Activated CD4-positive, CD25-positive, alpha-beta regulatory T cell treated with anti-CD3 and anti-CD28 coated beads, Interleukin-2, amount 50 U/mL, for 72 hours (primary cell): ENCODE data around the gene ZNF512B.
"Not testable (repeated sequence)": the region's sequence is repeated elsewhere in the genome, so short reads cannot be mapped to it uniquely, and the experiment has no call there.

Experiments used
- DNase-seq: peaks from one replicate; pipeline ENCODE4 v3.0.0; 2021

The ZNF512B gene, protein sequence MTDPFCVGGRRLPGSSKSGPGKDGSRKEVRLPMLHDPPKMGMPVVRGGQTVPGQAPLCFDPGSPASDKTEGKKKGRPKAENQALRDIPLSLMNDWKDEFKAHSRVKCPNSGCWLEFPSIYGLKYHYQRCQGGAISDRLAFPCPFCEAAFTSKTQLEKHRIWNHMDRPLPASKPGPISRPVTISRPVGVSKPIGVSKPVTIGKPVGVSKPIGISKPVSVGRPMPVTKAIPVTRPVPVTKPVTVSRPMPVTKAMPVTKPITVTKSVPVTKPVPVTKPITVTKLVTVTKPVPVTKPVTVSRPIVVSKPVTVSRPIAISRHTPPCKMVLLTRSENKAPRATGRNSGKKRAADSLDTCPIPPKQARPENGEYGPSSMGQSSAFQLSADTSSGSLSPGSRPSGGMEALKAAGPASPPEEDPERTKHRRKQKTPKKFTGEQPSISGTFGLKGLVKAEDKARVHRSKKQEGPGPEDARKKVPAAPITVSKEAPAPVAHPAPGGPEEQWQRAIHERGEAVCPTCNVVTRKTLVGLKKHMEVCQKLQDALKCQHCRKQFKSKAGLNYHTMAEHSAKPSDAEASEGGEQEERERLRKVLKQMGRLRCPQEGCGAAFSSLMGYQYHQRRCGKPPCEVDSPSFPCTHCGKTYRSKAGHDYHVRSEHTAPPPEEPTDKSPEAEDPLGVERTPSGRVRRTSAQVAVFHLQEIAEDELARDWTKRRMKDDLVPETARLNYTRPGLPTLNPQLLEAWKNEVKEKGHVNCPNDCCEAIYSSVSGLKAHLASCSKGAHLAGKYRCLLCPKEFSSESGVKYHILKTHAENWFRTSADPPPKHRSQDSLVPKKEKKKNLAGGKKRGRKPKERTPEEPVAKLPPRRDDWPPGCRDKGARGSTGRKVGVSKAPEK

DNA sequence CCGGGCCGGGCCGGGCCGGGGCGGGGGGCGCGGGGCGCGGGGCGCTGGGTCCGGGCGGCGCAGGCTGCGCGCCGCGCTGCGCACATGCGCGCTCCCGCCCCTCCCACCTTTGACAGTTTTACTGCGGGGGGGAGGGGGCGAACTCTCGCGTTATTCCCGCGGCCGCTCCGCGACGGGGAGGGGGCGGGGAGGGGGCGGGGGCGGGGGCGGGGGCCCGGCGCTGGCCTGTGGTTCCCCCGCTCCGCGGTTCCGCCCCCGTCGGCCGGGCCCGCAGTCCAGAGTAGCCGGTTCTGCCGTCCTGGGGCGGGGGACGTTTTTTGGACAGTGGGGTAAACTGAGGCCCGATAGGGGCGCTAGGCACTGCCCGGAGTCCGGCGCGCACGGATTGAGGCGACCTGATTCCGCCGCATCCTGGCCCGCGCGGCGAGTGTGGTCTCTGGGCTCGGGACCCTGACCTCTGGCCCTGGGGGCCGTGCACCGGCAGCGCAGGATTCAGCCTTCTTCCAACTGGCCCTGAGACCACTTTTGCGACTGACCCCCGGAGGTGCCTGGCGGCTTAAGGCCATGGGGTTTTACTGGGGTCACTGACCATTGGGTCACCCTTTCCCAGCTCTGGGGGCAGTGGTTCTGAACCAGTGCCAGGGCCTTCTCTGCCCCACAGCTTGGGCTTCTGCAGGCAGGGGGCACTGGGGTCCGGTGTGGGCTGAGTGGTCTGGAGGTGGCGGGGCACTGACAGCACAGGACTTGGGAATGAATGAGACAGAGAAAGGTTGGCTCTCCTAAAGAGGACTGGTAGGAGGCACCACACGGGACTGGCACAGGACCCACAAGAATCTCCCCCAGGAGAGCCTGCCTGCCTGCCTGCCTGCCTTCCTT, at the start of gene ZNF512B:
Gene ZNF512B, minus strand, starts transcription at position 93 of the 876 bp plus-strand sequence. CDS start 1,980 bp downstream, outside the sequence.
- DNase-seq, result peak; percentile 70

DNA sequence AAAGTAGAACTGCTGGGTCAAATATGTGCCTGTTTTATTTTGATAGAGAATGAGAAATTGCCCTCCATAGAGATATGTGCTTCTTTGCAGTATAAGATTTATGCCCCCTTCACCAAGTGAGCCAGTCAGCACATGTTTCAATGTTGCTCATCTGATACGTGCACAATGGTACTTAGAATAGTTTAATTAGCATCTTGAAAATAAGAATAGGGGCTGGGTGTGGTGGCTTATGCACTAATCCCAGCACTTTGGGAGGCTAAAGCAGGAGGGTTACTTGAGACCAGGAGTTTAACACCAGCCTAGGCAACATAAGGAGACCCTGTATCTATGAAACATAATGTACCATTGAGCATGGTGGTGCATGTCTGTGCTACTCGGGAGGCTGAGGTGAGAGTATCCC, 45.9 kb upstream of the ZNF512B start:
- no peak for DNase-seq

DNA sequence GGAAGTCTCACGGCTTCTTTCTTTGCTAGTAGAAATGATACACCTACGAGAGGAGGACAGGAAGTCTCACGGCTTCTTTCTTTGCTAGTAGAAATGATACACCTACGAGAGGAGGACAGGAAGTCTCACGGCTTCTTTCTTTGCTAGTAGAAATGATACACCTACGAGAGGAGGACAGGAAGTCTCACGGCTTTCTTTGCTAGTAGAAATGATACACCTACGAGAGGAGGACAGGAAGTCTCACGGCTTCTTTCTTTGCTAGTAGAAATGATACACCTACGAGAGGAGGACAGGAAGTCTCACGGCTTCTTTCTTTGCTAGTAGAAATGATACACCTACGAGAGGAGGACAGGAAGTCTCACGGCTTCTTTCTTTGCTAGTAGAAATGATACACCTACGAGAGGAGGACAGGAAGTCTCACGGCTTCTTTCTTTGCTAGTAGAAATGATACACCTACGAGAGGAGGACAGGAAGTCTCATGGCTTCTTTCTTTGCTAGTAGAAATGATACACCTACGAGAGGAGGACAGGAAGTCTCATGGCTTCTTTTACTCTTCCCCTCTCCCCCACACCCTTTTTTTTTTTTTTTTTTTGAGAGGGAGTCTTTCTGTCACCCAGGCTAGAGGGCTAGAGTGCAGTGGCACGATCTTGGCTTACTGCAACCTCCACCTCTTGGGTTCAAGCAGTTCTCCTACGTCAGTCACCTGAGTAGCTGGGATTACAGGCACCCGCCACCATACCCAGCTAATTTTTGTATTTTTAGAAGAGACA, 42.8 kb upstream of the ZNF512B start:
- not testable (repeated sequence) for DNase-seq

DNA sequence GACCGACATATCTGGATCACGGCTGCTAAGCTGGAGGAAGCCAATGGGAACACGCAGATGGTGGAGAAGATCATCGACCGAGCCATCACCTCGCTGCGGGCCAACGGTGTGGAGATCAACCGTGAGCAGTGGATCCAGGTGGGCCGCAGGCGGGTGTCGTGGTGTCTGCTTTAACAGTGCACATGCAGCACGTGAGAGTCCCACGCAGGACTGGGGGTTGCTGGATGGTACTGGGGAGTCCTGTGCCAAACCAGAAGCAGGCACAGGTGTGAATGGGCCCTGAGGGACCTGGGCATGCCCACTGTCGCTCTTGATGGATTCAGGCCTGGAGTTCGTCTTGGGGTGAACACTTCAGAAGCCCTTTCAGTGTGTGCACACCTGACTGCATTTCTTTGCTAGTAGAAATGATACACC, 41.6 kb upstream of the ZNF512B start:
- no peak for DNase-seq

DNA sequence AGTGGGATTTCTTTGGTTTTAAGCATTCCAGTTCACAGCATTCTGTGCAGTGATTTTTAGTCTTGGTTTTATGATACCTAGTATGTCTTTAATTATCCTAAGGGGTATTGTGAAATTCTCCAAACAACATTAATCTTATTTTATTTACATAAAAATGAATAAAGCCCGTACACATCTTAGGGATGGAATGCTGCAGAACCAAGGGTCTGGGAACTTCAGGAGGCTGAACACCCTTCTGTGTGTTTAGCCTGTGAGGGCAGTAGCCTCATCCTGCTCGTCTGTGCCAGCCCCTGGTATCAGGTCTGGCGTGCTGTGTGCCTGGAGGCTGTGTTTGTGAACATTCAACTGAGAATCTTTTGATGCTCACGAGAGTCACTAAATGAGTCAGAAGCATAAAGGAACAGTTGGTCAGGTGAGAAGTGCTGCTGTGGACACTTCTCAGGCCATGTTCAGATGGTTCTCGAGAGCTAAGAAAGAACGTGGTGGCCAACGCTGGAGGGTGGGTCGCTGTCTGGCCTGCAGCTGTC, 41.0 kb upstream of the ZNF512B start:
- DNase-seq, result no peak

DNA sequence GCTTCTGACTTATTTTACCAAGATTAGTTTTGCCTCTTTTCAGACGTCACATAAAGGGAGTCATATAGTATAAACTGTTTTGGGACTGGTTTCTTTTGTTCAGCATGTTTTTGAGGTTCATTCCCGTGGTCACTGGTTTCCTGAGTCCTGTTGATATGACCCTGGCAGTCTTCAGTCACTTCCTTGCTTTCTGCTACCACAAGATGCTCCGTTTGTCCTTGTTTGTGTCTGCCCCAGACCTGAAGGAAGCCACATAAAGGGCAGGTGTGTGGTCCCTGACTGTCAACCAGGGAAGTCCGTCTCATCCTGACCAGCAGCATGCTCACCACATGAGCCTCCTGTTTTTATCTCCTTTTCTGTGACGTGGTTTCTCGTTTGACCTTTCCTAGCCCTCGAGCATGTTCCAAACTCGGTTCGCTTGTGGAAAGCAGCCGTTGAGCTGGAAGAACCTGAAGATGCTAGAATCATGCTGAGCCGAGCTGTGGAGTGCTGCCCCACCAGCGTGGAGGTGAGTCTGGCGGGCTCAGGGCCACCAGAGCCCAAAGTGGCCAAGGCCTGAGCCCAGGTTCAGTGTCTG, 40.2 kb upstream of the ZNF512B start:
- no peak for DNase-seq

DNA sequence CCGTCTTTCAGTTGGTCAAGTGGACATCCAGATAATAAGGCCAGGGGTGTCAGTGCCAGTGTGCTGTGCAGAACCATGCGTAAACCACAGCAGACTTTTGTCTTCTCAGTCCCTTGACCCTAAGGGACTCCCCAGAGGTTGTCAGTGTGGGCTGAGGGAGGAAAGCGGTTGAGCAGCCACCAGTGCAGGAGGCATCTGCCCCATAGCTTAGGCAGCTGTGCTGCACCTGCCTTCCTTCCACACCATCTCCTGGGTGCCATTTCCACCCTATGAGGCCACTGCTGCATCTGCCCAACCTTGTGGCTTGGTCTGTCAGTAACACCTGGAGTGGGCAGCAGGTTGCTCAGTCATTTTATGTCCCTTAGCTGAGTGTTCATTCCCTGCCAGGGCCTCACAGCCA, 37.2 kb upstream of the ZNF512B start:
- DNase-seq, result no peak

DNA sequence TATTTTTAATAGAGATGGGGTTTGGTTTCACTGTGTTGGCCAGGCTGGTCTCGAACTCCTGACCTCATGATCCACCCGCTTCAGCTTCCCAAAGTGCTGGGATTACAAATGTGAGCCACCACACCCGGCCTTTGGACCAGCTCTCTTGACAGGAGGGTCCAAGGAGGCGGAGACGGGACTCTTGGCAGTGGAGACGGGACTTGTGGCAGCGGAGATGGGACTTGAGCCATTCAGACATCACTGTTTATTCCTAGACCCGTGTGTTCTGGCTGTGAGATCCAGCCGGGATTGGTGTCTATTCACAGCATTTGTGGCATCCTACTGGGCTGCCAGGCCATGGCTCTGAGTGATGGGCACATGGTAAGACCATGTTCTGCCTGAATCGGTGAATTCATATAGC, 36.8 kb upstream of the ZNF512B start:
- DNase-seq, result no peak

DNA sequence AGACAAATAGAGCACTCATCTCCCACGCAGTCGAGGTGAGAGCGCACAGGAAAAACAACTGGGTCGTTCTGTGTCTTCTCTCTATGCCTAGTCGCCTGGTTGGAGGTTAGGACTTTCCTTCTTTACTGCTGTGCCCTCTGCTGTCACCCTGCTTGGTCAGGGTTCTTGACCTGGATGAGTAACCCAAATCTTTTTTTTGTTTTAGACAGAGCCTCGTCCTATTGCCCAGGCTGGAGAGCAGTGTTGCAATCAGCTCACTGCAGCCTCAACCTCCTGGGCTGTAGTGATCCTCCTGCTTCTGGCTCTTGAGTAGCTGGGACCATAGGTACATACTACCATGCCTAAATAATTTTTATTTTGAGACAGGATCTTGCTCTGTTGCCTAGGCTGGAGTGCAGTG, 35.7 kb upstream of the ZNF512B start:
- DNase-seq, result no peak

DNA sequence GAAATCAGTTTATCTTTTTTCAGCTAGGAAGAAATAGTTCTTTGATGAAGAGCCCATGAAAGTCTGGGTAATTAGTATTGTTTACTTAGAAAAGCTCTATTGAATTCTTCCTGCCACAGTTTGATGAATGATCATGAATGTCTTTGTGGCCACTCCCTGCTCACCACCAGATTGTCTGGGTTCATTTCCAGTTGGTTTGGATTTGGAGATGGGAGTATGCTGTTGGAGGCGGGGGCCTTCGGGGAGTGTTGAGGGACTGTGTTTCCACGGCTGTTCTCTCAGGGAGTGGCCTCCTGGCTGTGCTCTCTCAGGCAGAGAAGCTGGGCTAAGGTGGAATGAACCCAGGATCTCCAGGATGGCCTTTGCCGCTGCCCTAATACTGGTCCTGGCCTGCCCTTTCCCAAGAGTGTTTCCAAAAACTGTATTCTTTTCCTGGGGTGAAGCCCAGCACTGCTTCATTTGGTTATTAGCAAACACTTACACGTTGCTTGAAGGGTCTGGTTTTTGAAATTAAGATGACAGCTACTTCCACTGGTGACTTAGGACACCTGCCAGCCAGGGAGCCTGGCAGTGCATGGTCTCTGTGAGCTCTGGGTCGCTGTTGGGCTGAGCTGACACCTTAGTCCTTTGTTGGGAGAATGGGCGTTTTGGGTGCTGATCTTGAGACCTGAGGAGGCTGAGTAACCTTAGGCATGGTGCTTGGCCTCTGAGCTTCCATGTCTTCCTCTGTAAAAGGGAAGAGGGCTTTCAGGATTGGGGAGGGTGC, 34.4 kb upstream of the ZNF512B start:
- DNase-seq, result no peak

DNA sequence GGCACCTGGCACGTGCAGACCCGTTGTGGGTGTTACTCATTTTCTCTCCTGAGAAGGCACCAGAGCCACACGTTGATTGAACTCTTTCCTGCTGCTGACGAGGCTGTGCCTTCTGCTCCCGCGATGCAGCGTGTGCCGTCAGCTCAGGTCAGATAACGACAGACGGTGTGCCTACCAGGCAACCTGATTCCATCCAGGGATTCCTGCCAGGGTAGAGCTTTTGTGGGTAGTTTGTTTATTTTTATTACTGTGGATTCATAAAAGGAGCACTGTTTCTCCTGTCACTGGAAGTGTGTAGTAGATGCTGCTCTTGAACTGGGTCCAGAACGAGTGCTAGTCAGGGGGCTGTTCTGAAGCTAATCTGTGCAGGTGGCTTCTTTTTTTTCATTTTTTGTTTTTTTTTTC, 31.9 kb upstream of the ZNF512B start:
- DNase-seq, result no peak

DNA sequence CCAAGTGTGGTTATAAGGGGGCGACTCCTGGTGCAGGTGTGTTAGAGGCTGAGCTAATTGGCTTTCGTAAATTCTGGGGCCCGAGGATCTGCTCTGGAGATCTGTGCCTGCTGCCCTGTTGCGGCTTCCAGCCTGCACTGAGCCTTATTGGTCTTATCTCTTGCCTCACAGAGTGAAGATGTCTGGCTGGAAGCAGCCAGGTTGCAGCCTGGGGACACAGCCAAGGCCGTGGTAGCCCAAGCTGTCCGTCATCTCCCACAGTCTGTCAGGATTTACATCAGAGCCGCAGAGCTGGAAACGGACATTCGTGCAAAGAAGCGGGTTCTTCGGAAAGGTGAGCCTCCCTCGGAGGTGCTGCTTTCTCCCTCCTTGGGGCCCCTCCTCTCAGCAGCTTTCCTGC, 31.2 kb upstream of the ZNF512B start:
- DNase-seq, result no peak

DNA sequence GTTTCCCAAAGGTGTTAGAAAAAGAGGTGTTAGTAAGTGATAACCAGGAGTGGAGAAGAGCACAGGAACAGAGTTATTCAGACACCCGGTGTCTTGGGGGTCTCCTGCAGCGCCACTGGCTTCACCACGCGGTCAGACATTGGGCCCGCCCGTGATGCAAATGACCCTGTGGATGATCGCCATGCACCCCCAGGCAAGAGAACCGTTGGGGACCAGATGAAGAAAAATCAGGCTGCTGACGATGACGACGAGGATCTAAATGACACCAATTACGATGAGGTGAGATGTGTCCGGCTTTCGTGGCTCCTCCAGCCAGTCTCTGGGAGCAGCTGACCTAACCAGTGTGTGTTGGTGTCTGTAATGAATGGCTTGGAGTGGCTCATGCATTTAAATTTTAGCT, 13.2 kb upstream of the ZNF512B start:
- DNase-seq, result no peak

DNA sequence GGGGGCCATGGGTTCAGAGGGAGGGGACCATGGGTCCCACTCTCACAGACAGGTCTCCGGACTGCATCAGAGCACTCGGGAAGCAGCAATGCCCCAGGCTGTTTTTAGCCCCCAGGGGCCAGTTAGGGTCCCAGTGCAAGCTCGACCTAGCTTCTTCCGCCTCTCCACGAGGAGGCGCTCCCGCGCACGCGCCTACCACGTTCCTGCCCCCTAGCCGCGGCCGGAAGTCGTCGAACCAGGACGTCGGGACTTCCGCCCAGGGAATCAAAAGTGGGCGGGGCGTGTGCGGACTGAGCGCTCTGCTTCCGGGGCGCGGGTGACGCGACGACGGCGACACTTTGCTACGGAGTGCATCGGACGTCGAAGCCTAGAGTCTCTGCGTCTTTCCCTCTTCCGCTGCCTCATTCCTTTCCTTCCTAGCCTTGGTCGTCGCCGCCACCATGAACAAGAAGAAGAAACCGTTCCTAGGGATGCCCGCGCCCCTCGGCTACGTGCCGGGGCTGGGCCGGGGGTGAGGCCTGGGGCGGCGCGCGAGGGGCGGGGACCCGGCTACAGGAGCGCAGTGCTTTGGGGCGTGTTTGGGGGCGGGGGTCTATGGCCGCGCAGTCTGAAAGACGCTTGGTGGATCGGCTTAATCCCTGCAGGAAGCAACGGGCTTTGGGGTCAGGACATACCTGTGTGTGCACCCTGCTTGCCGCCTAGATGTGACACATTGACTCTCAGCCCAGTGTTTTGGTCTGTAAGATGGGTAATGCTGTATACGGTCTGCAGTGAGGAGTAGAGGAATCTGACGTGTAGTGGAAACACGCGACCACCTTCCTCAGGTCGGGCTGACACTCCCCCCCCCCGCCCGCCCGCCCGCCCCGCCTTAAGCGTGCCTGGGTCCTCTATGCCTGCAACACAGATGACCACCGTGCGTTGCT, 11.3 kb upstream of the ZNF512B start, which contains the start of gene PRPF6:
Gene PRPF6, plus strand, starts transcription at position 327 of the 923 bp plus-strand sequence. Its CDS starts 114 bp downstream, at position 441.
- peak; percentile 95 for DNase-seq

DNA sequence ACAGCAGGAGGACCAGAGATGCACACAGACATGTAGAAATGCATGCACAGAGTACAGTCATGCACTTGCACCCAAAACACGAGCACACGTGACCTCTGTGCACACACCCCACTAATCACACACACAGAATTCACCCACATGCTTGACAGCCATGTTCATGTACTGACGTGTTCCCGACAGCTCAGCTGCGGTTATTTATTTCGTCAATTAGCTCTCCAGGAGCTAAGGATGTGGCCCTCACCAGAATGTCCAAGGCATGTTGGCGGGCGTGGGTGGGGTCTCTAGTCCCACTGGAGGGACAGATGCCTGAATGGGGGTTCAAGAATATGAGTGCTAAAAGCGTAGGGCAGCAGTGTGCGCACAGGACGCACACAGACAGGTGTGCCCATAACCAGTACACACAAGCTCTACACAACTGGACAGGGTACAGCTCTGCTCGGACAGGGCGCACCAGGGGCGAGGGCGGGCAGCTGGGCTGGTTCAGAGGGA, 10.6 kb upstream of the ZNF512B start:
- no peak for DNase-seq

DNA sequence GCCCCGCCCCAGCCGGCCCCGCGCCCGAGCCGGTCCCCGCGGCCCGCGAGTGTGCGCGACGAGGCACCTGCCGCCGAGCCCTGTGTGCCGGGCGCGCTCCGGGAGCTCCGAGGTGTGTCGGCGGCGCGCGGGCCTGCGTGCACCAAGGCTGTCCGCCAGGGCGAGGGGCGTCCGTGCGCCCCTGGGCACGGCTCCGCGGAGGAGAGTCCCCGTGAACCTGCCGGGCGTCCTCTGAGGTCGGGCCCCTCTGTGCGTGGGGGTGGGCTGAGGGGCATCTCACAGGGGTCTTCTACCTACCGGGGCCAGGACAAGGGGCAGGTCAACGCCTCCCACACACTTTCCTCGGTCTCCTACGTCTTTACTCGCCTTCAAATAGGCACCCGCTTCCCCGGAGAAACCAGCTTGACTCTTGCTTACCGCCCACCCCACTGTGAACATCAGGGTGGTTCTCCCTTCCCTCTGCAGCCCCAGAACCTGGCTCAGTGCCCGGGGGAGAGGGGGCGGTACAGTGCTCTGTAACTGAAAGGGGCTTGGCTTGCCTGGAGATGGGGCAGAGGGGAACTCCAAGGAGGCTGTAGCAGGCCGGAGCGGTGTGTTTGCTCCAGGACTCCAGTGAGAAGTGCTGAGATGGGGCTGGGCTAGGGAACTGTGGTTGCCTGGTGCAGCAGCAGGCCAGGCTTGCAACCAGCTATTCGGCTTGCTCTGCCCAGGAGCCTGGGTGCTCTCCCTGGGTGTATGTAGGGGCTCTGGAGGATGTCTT, 10.0 kb upstream of the ZNF512B start, which contains the start of gene SAMD10:
Gene SAMD10, minus strand, starts transcription at position 86 of the 760 bp plus-strand sequence. CDS start 175 bp downstream, outside the sequence.
- peak; percentile 63 for DNase-seq

DNA sequence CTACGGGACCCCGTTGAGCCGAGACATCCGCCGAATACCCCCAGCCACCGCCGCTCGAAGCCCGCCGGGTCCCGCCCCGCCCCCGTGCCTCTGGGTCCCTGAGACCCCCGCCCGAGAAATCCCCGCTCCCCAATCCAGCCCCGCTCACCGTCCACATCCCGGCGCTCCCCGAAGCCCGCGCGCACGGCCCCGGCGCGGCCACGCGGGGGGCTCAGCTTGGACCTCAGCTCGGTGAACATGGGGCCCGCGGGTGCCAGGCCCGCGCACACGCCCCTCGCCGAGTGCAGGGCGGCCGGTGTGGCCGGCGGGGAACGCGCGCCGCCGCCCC, 9.5 kb upstream of the ZNF512B start:
- no peak for DNase-seq
